SK-N-SH treated with all-trans-retinoic acid at 6 μM for 48 hours (cell line): ENCODE data around the gene TBATA.

Experiments
- ARNTL ChIP-seq: fragments of 450-650 bp; formaldehyde crosslinking; IDR thresholded peaks from 2 replicates; pipeline ENCODE4 v1.5.0; 2020; ENCODE audit warnings: low read depth, mild to moderate bottlenecking, moderate library complexity, borderline replicate concordance
- CREB5 ChIP-seq: fragments of 250-450 bp; sonication (Bioruptor Pico); IDR thresholded peaks from 2 replicates; pipeline ENCODE4 v1.5.1; 2020; ENCODE audit warnings: low read depth, mild to moderate bottlenecking, moderate library complexity
- PATZ1 ChIP-seq: fragments of 250-450 bp; sonication (Bioruptor Pico); IDR thresholded peaks from 2 replicates; pipeline ENCODE4 v1.8.0; 2020; ENCODE audit warnings: mild to moderate bottlenecking, moderate library complexity, borderline replicate concordance
- RARB ChIP-seq: fragments of 250-450 bp; sonication (Bioruptor Pico); IDR thresholded peaks from 2 replicates; pipeline ENCODE4 v1.8.0; 2021; ENCODE audit warnings: mild to moderate bottlenecking, moderate library complexity
- TSHZ2 ChIP-seq: fragments of 250-450 bp; sonication (Bioruptor Pico); IDR thresholded peaks from 2 replicates; pipeline ENCODE4 v1.5.0; 2020; ENCODE audit warnings: mild to moderate bottlenecking, moderate library complexity
- ZFP30 ChIP-seq: fragments of 450-650 bp; formaldehyde crosslinking; IDR thresholded peaks from 2 replicates; pipeline ENCODE4 v1.5.0; 2022; ENCODE audit warnings: mild to moderate bottlenecking, moderate library complexity
- ZNF8 ChIP-seq: fragments of 450-650 bp; formaldehyde crosslinking; IDR thresholded peaks from 2 replicates; pipeline ENCODE4 v1.5.0; 2020; ENCODE audit warnings: mild to moderate bottlenecking, moderate library complexity

GRCh38 chr10:70732569-70732968, 52.6 kb downstream of the TBATA start:
- TF ChIP-seq ZNF8 (CRISPR knock-in tag) = no peak
- no peak for TF ChIP-seq ZFP30
- TF ChIP-seq CREB5 = no peak
- no peak for TF ChIP-seq PATZ1
- no peak for TF ChIP-seq ARNTL (CRISPR knock-in tag)
- TF ChIP-seq TSHZ2 (CRISPR knock-in tag) = no peak
- TF ChIP-seq RARB (CRISPR knock-in tag) = no peak
